Upper lobe of right lung (tissue), 1 donor: ENCODE data around the gene SLC39A7. TPM values are rescaled to one million over a fixed set of nuclear protein-coding genes. Genes with fewer than 3 reads are reported as not detected.

Source experiments
- ATAC-seq: fragments of 200-7000 bp; cut with Tn5 transposase; one replicate; pipeline ENCODE4 v1.9.1; 2020; ENCODE audit warnings: mild to moderate bottlenecking, moderate library complexity
- DNase-seq: peaks from one replicate; pipeline ENCODE4 v3.0.0-alpha.2; 2020
- H3K27ac ChIP-seq: fragments of 200-600 bp; one replicate; pipeline ENCODE4 v1.8.0; 2022
- H3K27me3 ChIP-seq: fragments of 200-600 bp; one replicate; pipeline ENCODE4 v1.8.0; 2022; ENCODE audit warnings: mild to moderate bottlenecking
- H3K36me3 ChIP-seq: fragments of 200-600 bp; one replicate; pipeline ENCODE4 v1.8.0; 2022
- H3K4me1 ChIP-seq: fragments of 200-600 bp; one replicate; pipeline ENCODE4 v1.8.0; 2022
- H3K4me3 ChIP-seq: fragments of 200-600 bp; one replicate; pipeline ENCODE4 v1.8.0; 2022; ENCODE audit warnings: mild to moderate bottlenecking
- H3K9me3 ChIP-seq: fragments of 200-600 bp; one replicate; pipeline ENCODE4 v1.8.0; 2022
- CTCF ChIP-seq: fragments of 200-600 bp; IDR thresholded peaks from one replicate; pipeline ENCODE4 v1.8.0; 2022; ENCODE audit warnings: antibody characterized with exemption
- intact Hi-C: fragments of 100-400 bp; cut with DNase I; formaldehyde crosslinking; loops from one replicate; pipeline ENCODE4 v1.11.0; 2022
- total RNA-seq: library from RNA; stranded (reverse); fragmentation: NEBNext Ultra II Directional; extraction: Animal tissue kit (Norgen Biotek cat#: 25700); gene quantifications from one replicate; pipeline ENCODE4 v1.2.1, GENCODE V29; 2021
- donor health status: DM: no; HTN: yes; CAD: no; lungs with severe emphysema.

Gene SLC39A7
- total RNA-seq, 1 donor from 2014 or later: 89.1 TPM

- Histone ChIP-seq H3K27ac (peak overlapping the region; percentile 96), H3K36me3 (peaks cover 37% of the 10 kb centered on the region), H3K4me3 (peak overlapping the region; percentile 97), H3K9me3 (no peaks in the 10 kb centered on the region), H3K4me1 (peaks cover 28% of the 10 kb centered on the region), H3K27me3 (no peaks in the 10 kb centered on the region)
- ATAC-seq (peak; percentile 7), DNase-seq (peak; percentile 85)
- TF ChIP-seq CTCF: no peak
- intact Hi-C loops: no loop called here
These were observed 7.0 kb downstream of the SLC39A7 start for GRCh38 chr6:33207552-33208090.

- DNase-seq (peak; percentile 95), ATAC-seq (peak; percentile 87)
- no peaks in the 10 kb centered on the region for H3K27me3 ChIP-seq
- H3K36me3 ChIP-seq: peaks cover 30% of the 10 kb centered on the region
- no peak for TF ChIP-seq CTCF
- peak within 1 kb of the TSS; percentile 97 for H3K4me3 ChIP-seq
- peak within 1 kb of the TSS; percentile 96 for H3K27ac ChIP-seq
- H3K4me1 ChIP-seq: peaks cover 35% of the 10 kb centered on the region
- no peaks in the 10 kb centered on the region for H3K9me3 ChIP-seq
- intact Hi-C loops: no loop called here
These were observed 7.7 kb downstream of the SLC39A7 start, which contains the start of gene RING1 for GRCh38 chr6:33208091-33208967. Gene RING1, plus strand, starts transcription at chr6:33208500. Its CDS starts 323 bp downstream, at chr6:33208823.

GRCh38 chr6:33209856-33210255 is 9.2 kb downstream of the SLC39A7 start:
- ATAC-seq (no peak), DNase-seq (no peak)
- Histone ChIP-seq H3K36me3 (peaks cover 21% of the 10 kb centered on the region), H3K4me3 (no peak overlapping the region), H3K9me3 (no peaks in the 10 kb centered on the region), H3K27me3 (no peaks in the 10 kb centered on the region), H3K27ac (no peak overlapping the region), H3K4me1 (peaks cover 36% of the 10 kb centered on the region)
- TF ChIP-seq CTCF: no peak
- intact Hi-C loops: no loop called here

GRCh38 chr6:33211136-33211535 is 10.5 kb downstream of the SLC39A7 start:
- Histone ChIP-seq H3K27me3 (no peaks in the 10 kb centered on the region), H3K36me3 (peaks cover 21% of the 10 kb centered on the region), H3K27ac (no peak overlapping the region), H3K4me1 (peaks cover 28% of the 10 kb centered on the region), H3K4me3 (no peak overlapping the region), H3K9me3 (no peaks in the 10 kb centered on the region)
- no peak for ATAC-seq
- no peak for DNase-seq
- intact Hi-C loops: no loop called here
- no peak for TF ChIP-seq CTCF

GRCh38 chr6:33211666-33212422 is 11.2 kb downstream of the SLC39A7 start:
- no peak for ATAC-seq
- intact Hi-C loops: no loop called here

More at GRCh38 chr6:33211666-33212422, 11.2 kb downstream of the SLC39A7 start:
- Histone ChIP-seq H3K4me1 (peaks cover 28% of the 10 kb centered on the region), H3K9me3 (no peaks in the 10 kb centered on the region), H3K36me3 (peaks cover 21% of the 10 kb centered on the region), H3K27ac (no peak overlapping the region), H3K27me3 (no peaks in the 10 kb centered on the region), H3K4me3 (no peak overlapping the region)
- TF ChIP-seq CTCF: no peak
- DNase-seq: no peak
